ENCODE results near the gene ABHD12.

The ABHD12 gene

GRCh38 chr20:25293910-25294458, 96.7 kb downstream of the ABHD12 start:
- no peak for DNase-seq (ENCODE audit: low spot score)
- Mint-ChIP-seq H3K4me1 (ENCODE audit: low read depth) (no peaks in the 10 kb centered on the region), H3K9me3 (no peaks in the 10 kb centered on the region), H3K4me3 (no peak overlapping the region), H3K36me3 (ENCODE audit: low read depth) (no peaks in the 10 kb centered on the region), H3K27ac (no peak overlapping the region), H3K27me3 (ENCODE audit: low read depth) (no peaks in the 10 kb centered on the region)

- Mint-ChIP-seq H3K36me3 (ENCODE audit: low read depth) (no peaks in the 10 kb centered on the region), H3K27me3 (ENCODE audit: low read depth) (no peaks in the 10 kb centered on the region), H3K4me3 (no peak overlapping the region), H3K9me3 (no peaks in the 10 kb centered on the region), H3K27ac (no peak overlapping the region), H3K4me1 (ENCODE audit: low read depth) (no peaks in the 10 kb centered on the region)
- DNase-seq (ENCODE audit: low spot score): no peak
Measured at GRCh38 chr20:25293507-25293906, 97.1 kb downstream of the ABHD12 start.

GRCh38 chr20:25292176-25292891, 98.3 kb downstream of the ABHD12 start:
- Mint-ChIP-seq H3K4me1 (ENCODE audit: low read depth) (no peaks in the 10 kb centered on the region), H3K9me3 (no peaks in the 10 kb centered on the region), H3K27me3 (ENCODE audit: low read depth) (no peaks in the 10 kb centered on the region), H3K4me3 (no peak overlapping the region), H3K36me3 (ENCODE audit: low read depth) (peaks cover 2% of the 10 kb centered on the region), H3K27ac (no peak overlapping the region)
- DNase-seq (ENCODE audit: low spot score): no peak

- Mint-ChIP-seq H3K4me3 (no peak overlapping the region), H3K9me3 (no peaks in the 10 kb centered on the region), H3K36me3 (ENCODE audit: low read depth) (peaks cover 6% of the 10 kb centered on the region), H3K27me3 (ENCODE audit: low read depth) (no peaks in the 10 kb centered on the region), H3K27ac (no peak overlapping the region), H3K4me1 (ENCODE audit: low read depth) (no peaks in the 10 kb centered on the region)
- no peak for DNase-seq (ENCODE audit: low spot score)
Measured at GRCh38 chr20:25291432-25292133, 99.1 kb downstream of the ABHD12 start.

- Mint-ChIP-seq H3K9me3 (no peaks in the 10 kb centered on the region), H3K27ac (no peak overlapping the region), H3K27me3 (ENCODE audit: low read depth) (no peaks in the 10 kb centered on the region), H3K36me3 (ENCODE audit: low read depth) (peaks cover 9% of the 10 kb centered on the region), H3K4me1 (ENCODE audit: low read depth) (no peaks in the 10 kb centered on the region), H3K4me3 (no peak overlapping the region)
- no peak for DNase-seq (ENCODE audit: low spot score)
Measured at GRCh38 chr20:25290646-25291431, 99.8 kb downstream of the ABHD12 start.

- H3K4me3 Mint-ChIP-seq: no peak overlapping the region
- peaks cover 15% of the 10 kb centered on the region for H3K36me3 Mint-ChIP-seq (ENCODE audit: low read depth)
- no peaks in the 10 kb centered on the region for H3K4me1 Mint-ChIP-seq (ENCODE audit: low read depth)
- no peaks in the 10 kb centered on the region for H3K27me3 Mint-ChIP-seq (ENCODE audit: low read depth)
- no peaks in the 10 kb centered on the region for H3K9me3 Mint-ChIP-seq
- no peak for DNase-seq (ENCODE audit: low spot score)
- no peak overlapping the region for H3K27ac Mint-ChIP-seq
Measured at GRCh38 chr20:25289886-25290597, 100.6 kb downstream of the ABHD12 start.

- Mint-ChIP-seq H3K9me3 (no peaks in the 10 kb centered on the region), H3K4me1 (ENCODE audit: low read depth) (no peaks in the 10 kb centered on the region), H3K4me3 (no peak overlapping the region), H3K27ac (no peak overlapping the region), H3K36me3 (ENCODE audit: low read depth) (peaks cover 18% of the 10 kb centered on the region), H3K27me3 (ENCODE audit: low read depth) (no peaks in the 10 kb centered on the region)
- DNase-seq (ENCODE audit: low spot score): no peak
Measured at GRCh38 chr20:25288291-25289181, 102.1 kb downstream of the ABHD12 start.

- DNase-seq (ENCODE audit: low spot score): no peak
- no peak overlapping the region for H3K27ac Mint-ChIP-seq
- no peak overlapping the region for H3K4me3 Mint-ChIP-seq
- peaks cover 18% of the 10 kb centered on the region for H3K36me3 Mint-ChIP-seq (ENCODE audit: low read depth)
- H3K27me3 Mint-ChIP-seq (ENCODE audit: low read depth): no peaks in the 10 kb centered on the region
- H3K9me3 Mint-ChIP-seq: no peaks in the 10 kb centered on the region
- no peaks in the 10 kb centered on the region for H3K4me1 Mint-ChIP-seq (ENCODE audit: low read depth)
Measured at GRCh38 chr20:25287631-25288290, 102.9 kb downstream of the ABHD12 start.

GRCh38 chr20:25286917-25287316, 103.7 kb downstream of the ABHD12 start:
- Mint-ChIP-seq H3K27me3 (ENCODE audit: low read depth) (no peaks in the 10 kb centered on the region), H3K27ac (no peak overlapping the region)
- DNase-seq (ENCODE audit: low spot score): no peak

GRCh38 chr20:25285856-25286798, 104.5 kb downstream of the ABHD12 start:
- no peaks in the 10 kb centered on the region for H3K27me3 Mint-ChIP-seq (ENCODE audit: low read depth)

More at GRCh38 chr20:25286917-25287316, 103.7 kb downstream of the ABHD12 start:
- no peaks in the 10 kb centered on the region for H3K4me1 Mint-ChIP-seq (ENCODE audit: low read depth)
- peaks cover 23% of the 10 kb centered on the region for H3K36me3 Mint-ChIP-seq (ENCODE audit: low read depth)
- H3K9me3 Mint-ChIP-seq: no peaks in the 10 kb centered on the region
- no peak overlapping the region for H3K4me3 Mint-ChIP-seq

GRCh38 chr20:25285091-25285647, 105.5 kb downstream of the ABHD12 start:
- no peaks in the 10 kb centered on the region for H3K27me3 Mint-ChIP-seq (ENCODE audit: low read depth)
- H3K9me3 Mint-ChIP-seq: no peaks in the 10 kb centered on the region
- H3K4me3 Mint-ChIP-seq: no peak overlapping the region
- H3K27ac Mint-ChIP-seq: no peak overlapping the region
- DNase-seq (ENCODE audit: low spot score): no peak
- peaks cover 23% of the 10 kb centered on the region for H3K36me3 Mint-ChIP-seq (ENCODE audit: low read depth)
- H3K4me1 Mint-ChIP-seq (ENCODE audit: low read depth): no peaks in the 10 kb centered on the region

More at GRCh38 chr20:25285856-25286798, 104.5 kb downstream of the ABHD12 start:
- Mint-ChIP-seq H3K27ac (no peak overlapping the region), H3K9me3 (no peaks in the 10 kb centered on the region), H3K4me3 (no peak overlapping the region), H3K4me1 (ENCODE audit: low read depth) (no peaks in the 10 kb centered on the region), H3K36me3 (ENCODE audit: low read depth) (peaks cover 23% of the 10 kb centered on the region)
- no peak for DNase-seq (ENCODE audit: low spot score)
